Activated CD4-positive, alpha-beta T cell treated with anti-CD3 and anti-CD28 coated beads for 1 hour (primary cell): ENCODE results near the gene ITIH3.

Experiments
- DNase-seq: peaks from one replicate; pipeline ENCODE4 v3.0.0-alpha.2; 2020

Gene ITIH3

GRCh38 chr3:52795298-52795900 is 803 bp downstream of the ITIH3 start:
- DNase-seq: no peak

GRCh38 chr3:52796411-52796810 is 1.8 kb downstream of the ITIH3 start:
- DNase-seq: no peak

GRCh38 chr3:52798376-52798977 is 3.9 kb downstream of the ITIH3 start:
- DNase-seq: no peak

GRCh38 chr3:52798978-52799476 is 4.4 kb downstream of the ITIH3 start:
- no peak for DNase-seq

GRCh38 chr3:52800079-52800478 is 5.5 kb downstream of the ITIH3 start:
- no peak for DNase-seq

- DNase-seq: no peak
These were observed 7.2 kb downstream of the ITIH3 start for GRCh38 chr3:52801839-52802238.

GRCh38 chr3:52805270-52806039 is 10.9 kb downstream of the ITIH3 start:
- no peak for DNase-seq

- DNase-seq: no peak
These were observed 14.6 kb downstream of the ITIH3 start for GRCh38 chr3:52809149-52809548.

- DNase-seq: no peak
These were observed 15.2 kb downstream of the ITIH3 start for GRCh38 chr3:52809662-52810377.

- no peak for DNase-seq
These were observed 16.3 kb downstream of the ITIH3 start for GRCh38 chr3:52810923-52811322.

- no peak for DNase-seq
These were observed 16.9 kb downstream of the ITIH3 start for GRCh38 chr3:52811452-52812011.

GRCh38 chr3:52813810-52814209 is 19.2 kb downstream of the ITIH3 start:
- DNase-seq: no peak

- DNase-seq: no peak
These were observed 21.6 kb downstream of the ITIH3 start for GRCh38 chr3:52816199-52816598.

GRCh38 chr3:52816654-52817053 is 22.1 kb downstream of the ITIH3 start:
- no peak for DNase-seq

GRCh38 chr3:52817221-52817620 is 22.6 kb downstream of the ITIH3 start:
- DNase-seq: no peak

GRCh38 chr3:52817860-52818259 is 23.3 kb downstream of the ITIH3 start:
- no peak for DNase-seq

GRCh38 chr3:52819936-52820335 is 25.3 kb downstream of the ITIH3 start:
- no peak for DNase-seq

GRCh38 chr3:52820736-52821135 is 26.1 kb downstream of the ITIH3 start:
- DNase-seq: no peak

- no peak for DNase-seq
These were observed 27.8 kb downstream of the ITIH3 start for GRCh38 chr3:52822363-52822762.

- no peak for DNase-seq
These were observed 29.4 kb downstream of the ITIH3 start for GRCh38 chr3:52824037-52824436.

- no peak for DNase-seq
These were observed 32.8 kb downstream of the ITIH3 start for GRCh38 chr3:52827441-52827840.

- no peak for DNase-seq
These were observed 33.3 kb downstream of the ITIH3 start for GRCh38 chr3:52827866-52828376.

- no peak for DNase-seq
These were observed 34.9 kb downstream of the ITIH3 start for GRCh38 chr3:52829482-52829881.
